OCI-LY7 (cell line): ENCODE results near the gene NDUFV1. TPM values are rescaled to one million over a fixed set of nuclear protein-coding genes. Genes with fewer than 3 reads are reported as not detected.
"Not testable (repeated sequence)": the region's sequence is repeated elsewhere in the genome, so short reads cannot be mapped to it uniquely, and the experiment has no call there.

Experiments
- BruUV-seq: library from RNA; stranded (reverse); fragments of 400-500 nt; replicated peaks from 2 replicates; lab custom pipeline; 2021; lab: Mats Ljungman, UMichigan
- CTCF ChIA-PET: fragments of 300-600 bp; sonication (Branson Sonifier 250); formaldehyde crosslinking; loops from one replicate; lab custom pipeline; 2022; ENCODE audit warnings: antibody characterized with exemption; ENCODE audit not compliant: unreplicated experiment; lab: Charles Lee
- POLR2A ChIA-PET: fragments of 300-600 bp; sonication (Branson Sonifier 250); formaldehyde crosslinking; loops from one replicate; lab custom pipeline; 2022; ENCODE audit warnings: antibody characterized with exemption; lab: Charles Lee
- DNase-seq: peaks from one replicate; pipeline ENCODE4 v3.0.0-alpha.2; 2015; ENCODE audit warnings: low spot score
- H2AFZ ChIP-seq: fragments of 200-600 bp; sonication (generic), shearing (Covaris generic); 2 replicates; pipeline ENCODE4 v1.6.1; 2014; ENCODE audit warnings: mild to moderate bottlenecking, antibody characterized with exemption, low read length, moderate library complexity
- H3K27ac ChIP-seq: fragments of 200-600 bp; sonication (generic); 2 replicates; pipeline ENCODE4 v1.5.1; 2014; ENCODE audit warnings: mixed run types, low read depth, mild to moderate bottlenecking, moderate library complexity, low read length, inconsistent platforms; ENCODE audit not compliant: poor library complexity, severe bottlenecking
- H3K36me3 ChIP-seq: fragments of 200-600 bp; sonication (generic); 2 replicates; pipeline ENCODE4 v1.6.1; 2014; ENCODE audit warnings: mild to moderate bottlenecking, antibody characterized with exemption, low read length, moderate library complexity, mixed read lengths; ENCODE audit not compliant: insufficient read depth
- H3K4me1 ChIP-seq: fragments of 200-600 bp; sonication (generic); 2 replicates; pipeline ENCODE4 v1.5.1; 2014; ENCODE audit warnings: mild to moderate bottlenecking, low read length; ENCODE audit not compliant: insufficient read depth, poor library complexity, severe bottlenecking
- H3K4me2 ChIP-seq: fragments of 200-600 bp; sonication (generic); 2 replicates; pipeline ENCODE4 v1.6.1; 2014; ENCODE audit warnings: mild to moderate bottlenecking, low read length
- H3K4me3 ChIP-seq: fragments of 200-600 bp; sonication (generic); 2 replicates; pipeline ENCODE4 v1.5.1; 2014; ENCODE audit warnings: mild to moderate bottlenecking, low read depth, low read length; ENCODE audit not compliant: poor library complexity, severe bottlenecking
- H3K79me2 ChIP-seq: fragments of 200-600 bp; sonication (generic); 2 replicates; pipeline ENCODE4 v1.6.1; 2016; ENCODE audit warnings: low read depth, mild to moderate bottlenecking, low read length, moderate library complexity, mixed read lengths; ENCODE audit not compliant: insufficient read depth
- H3K9me2 ChIP-seq: fragments of 200-600 bp; sonication (generic); 2 replicates; pipeline ENCODE4 v1.6.1; 2016; ENCODE audit warnings: mild to moderate bottlenecking, low read length, mixed read lengths; ENCODE audit not compliant: insufficient read depth
- H3K9me3 ChIP-seq: fragments of 200-600 bp; sonication (generic); 2 replicates; pipeline ENCODE4 v1.6.1; 2014; ENCODE audit warnings: mild to moderate bottlenecking, mixed run types, low read length, mixed read lengths
- H4K20me1 ChIP-seq: fragments of 200-600 bp; sonication (generic); 2 replicates; pipeline ENCODE4 v1.6.1; 2014; ENCODE audit warnings: mild to moderate bottlenecking, antibody characterized with exemption, low read length, moderate library complexity, mixed read lengths; ENCODE audit not compliant: insufficient read depth
- EZH2phosphoT487 ChIP-seq: fragments of 200-600 bp; sonication (generic); IDR thresholded peaks from 2 replicates; pipeline ENCODE4 v1.6.1; 2018; ENCODE audit warnings: low read depth, borderline replicate concordance, mild to moderate bottlenecking, mixed run types, antibody characterized with exemption, low read length, moderate library complexity, mixed read lengths
- intact Hi-C: fragments of 100-400 bp; cut with micrococcal nuclease; formaldehyde crosslinking; loops from one replicate; pipeline ENCODE4 v1.10.0; 2022; ENCODE audit not compliant: unreplicated experiment
- total RNA-seq, 2 experiments: library from RNA; depleted of rRNA in 1 of 2; stranded (reverse); fragments of >200 nt in 1 of 2; shearing (Covaris generic) in 1 of 2; gene quantifications; 2 replicates each; pipeline ENCODE4 v1.2.3, GENCODE V29; 2014 to 2022
- TF ChIP-seq, protein P1 (sequence below): fragments of 200-600 bp; sonication (generic); conservative IDR thresholded peaks from 2 replicates; pipeline ENCODE4 v1.5.1; 2014; ENCODE audit warnings: mild to moderate bottlenecking, antibody characterized with exemption, low read length, moderate library complexity, mixed read lengths

NDUFV1 gene
- total RNA-seq, 2 experiments from 2014 or later = 283 to 335 TPM

DNA sequence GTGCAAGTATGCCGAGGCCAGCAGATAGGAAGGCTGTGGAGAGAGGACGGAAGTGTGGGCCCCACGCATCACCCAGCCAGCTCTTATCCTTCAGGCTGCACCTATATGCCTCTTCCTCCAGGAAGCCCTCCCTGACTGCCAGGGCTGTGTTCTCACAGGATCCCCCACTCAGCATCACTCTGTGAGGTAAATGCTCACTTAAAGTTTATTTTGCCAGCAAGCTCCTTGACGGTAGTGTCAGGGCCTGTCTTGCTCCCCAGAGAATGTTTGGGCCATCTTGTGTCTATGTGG lies 28.4 kb downstream of the NDUFV1 start:
- H3K36me3 ChIP-seq = no peaks in the 10 kb centered on the region
- intact Hi-C loops = no loop called here
- H3K4me1 ChIP-seq = peaks cover 16% of the 10 kb centered on the region
- H3K4me3 ChIP-seq = no peak overlapping the region
- H3K9me3 ChIP-seq = no peaks in the 10 kb centered on the region
- H3K79me2 ChIP-seq = no peaks in the 10 kb centered on the region
- no peak overlapping the region for H2AFZ ChIP-seq
- no peaks in the 10 kb centered on the region; the same call in 1 of the 2 replicates for H4K20me1 ChIP-seq
- no peak overlapping the region for H3K27ac ChIP-seq
- CTCF ChIA-PET = interaction anchor here (0.7 kb wide), 1 partner anchor 56 kb away, joined by 3 read pairs; no protein-coding TSS in a partner anchor
- no peak for DNase-seq
- BruUV-seq = no TSS peak
- no peak overlapping the region for H3K4me2 ChIP-seq
- H3K9me2 ChIP-seq = no peaks in the 10 kb centered on the region
- TF ChIP-seq, protein P1, sequence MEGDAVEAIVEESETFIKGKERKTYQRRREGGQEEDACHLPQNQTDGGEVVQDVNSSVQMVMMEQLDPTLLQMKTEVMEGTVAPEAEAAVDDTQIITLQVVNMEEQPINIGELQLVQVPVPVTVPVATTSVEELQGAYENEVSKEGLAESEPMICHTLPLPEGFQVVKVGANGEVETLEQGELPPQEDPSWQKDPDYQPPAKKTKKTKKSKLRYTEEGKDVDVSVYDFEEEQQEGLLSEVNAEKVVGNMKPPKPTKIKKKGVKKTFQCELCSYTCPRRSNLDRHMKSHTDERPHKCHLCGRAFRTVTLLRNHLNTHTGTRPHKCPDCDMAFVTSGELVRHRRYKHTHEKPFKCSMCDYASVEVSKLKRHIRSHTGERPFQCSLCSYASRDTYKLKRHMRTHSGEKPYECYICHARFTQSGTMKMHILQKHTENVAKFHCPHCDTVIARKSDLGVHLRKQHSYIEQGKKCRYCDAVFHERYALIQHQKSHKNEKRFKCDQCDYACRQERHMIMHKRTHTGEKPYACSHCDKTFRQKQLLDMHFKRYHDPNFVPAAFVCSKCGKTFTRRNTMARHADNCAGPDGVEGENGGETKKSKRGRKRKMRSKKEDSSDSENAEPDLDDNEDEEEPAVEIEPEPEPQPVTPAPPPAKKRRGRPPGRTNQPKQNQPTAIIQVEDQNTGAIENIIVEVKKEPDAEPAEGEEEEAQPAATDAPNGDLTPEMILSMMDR = no peak
- TF ChIP-seq EZH2phosphoT487 = no peak
- POLR2A ChIA-PET = interaction anchor here (0.6 to 1.6 kb wide), 5 partner anchors 12 to 820 kb away, joined by 3 to 6 read pairs (median 4); no protein-coding TSS in a partner anchor

DNA sequence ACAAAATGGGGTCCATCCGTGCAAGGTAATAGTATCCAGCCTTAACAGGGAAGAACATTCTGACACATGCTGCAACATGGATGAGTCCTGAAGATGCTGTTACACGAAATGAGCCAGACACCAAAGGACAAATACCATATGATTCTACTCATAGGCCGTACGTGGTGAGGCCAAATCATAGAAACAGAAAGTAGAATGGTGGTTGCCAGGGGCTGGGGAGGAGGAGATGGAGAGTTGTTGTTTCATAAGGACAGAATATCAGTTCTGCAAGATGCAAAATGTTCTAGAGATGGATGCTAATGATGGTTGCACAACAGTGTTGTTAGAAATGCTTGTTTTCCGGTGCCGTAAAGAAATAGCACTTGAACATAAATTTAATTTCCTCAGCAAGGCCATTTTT lies 30.2 kb downstream of the NDUFV1 start:
- H3K4me3 ChIP-seq = no peak overlapping the region
- H2AFZ ChIP-seq = no peak overlapping the region
- H3K27ac ChIP-seq = no peak overlapping the region
- ChIA-PET POLR2A (interaction anchor here (1.6 kb wide), 1 partner anchor 12 kb away, joined by 5 read pairs; no protein-coding TSS in a partner anchor), CTCF (no interaction called here)
- BruUV-seq = no TSS peak
- TF ChIP-seq EZH2phosphoT487 = no peak
- TF ChIP-seq, protein P1 = no peak
- H4K20me1 ChIP-seq = no peaks in the 10 kb centered on the region; the same call in 1 of the 2 replicates
- H3K36me3 ChIP-seq = no peaks in the 10 kb centered on the region
- H3K4me1 ChIP-seq = peaks cover 9% of the 10 kb centered on the region
- H3K4me2 ChIP-seq = no peak overlapping the region
- DNase-seq = no peak
- intact Hi-C loops = no loop called here
- H3K79me2 ChIP-seq = no peaks in the 10 kb centered on the region
- no peaks in the 10 kb centered on the region for H3K9me2 ChIP-seq
- no peaks in the 10 kb centered on the region for H3K9me3 ChIP-seq

DNA sequence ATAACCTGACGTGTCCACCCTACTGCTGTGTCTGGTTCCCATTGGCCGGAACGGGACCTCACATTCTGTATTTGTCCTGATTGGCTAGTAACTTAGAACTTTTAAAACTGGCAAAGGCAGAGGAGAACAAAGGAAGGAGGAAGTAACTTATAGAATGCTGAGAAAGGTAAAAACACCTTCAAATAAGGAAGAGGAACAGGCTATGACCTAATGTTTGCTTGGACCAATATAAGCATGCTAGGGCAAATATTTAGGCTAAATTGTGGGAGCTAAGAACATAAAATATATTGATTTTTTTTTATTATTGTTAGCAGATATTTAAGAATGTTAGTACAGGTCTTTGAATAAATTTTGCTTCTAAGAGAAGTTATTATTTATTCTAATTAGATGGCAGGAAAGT lies 30.7 kb downstream of the NDUFV1 start:
- intact Hi-C loops, H3K9me2 ChIP-seq, CTCF ChIA-PET, H3K9me3 ChIP-seq, H3K27ac ChIP-seq, DNase-seq, H3K4me3 ChIP-seq, H2AFZ ChIP-seq, H3K4me1 ChIP-seq, H4K20me1 ChIP-seq, H3K36me3 ChIP-seq, H3K79me2 ChIP-seq, POLR2A ChIA-PET, H3K4me2 ChIP-seq: not testable (repeated sequence)
- BruUV-seq = TSS peak; percentile 62
